Activated T-helper 1 cell treated with anti-CD3 and anti-CD28 coated beads, Interleukin-12 subunit alpha, Interleukin-12 subunit beta, Interleukin-2, Interleukin-4 antibody, amounts not matched to agents 30 ng/mL and 10 ng/mL and 1 ng/mL, durations not matched to agents 14 hours and 24 hours and 36 hours (primary cell): ENCODE data around the gene REG1A. TPM values are rescaled to one million over a fixed set of nuclear protein-coding genes. Genes with fewer than 3 reads are reported as not detected.

Source experiments
- DNase-seq: peaks from one replicate; pipeline ENCODE4 v3.0.0; 2021; ENCODE audit warnings: low spot score
- H3K27ac Mint-ChIP-seq: one replicate; pipeline ENCODE4 v1.8.0; 2021; ENCODE audit warnings: mild to moderate bottlenecking, mixed read lengths
- H3K27me3 Mint-ChIP-seq: one replicate; pipeline ENCODE4 v1.8.0; 2022; ENCODE audit warnings: mild to moderate bottlenecking, moderate library complexity, mixed read lengths; ENCODE audit not compliant: insufficient read depth
- H3K36me3 Mint-ChIP-seq: one replicate; pipeline ENCODE4 v1.8.0; 2021; ENCODE audit warnings: low read depth, mixed read lengths
- H3K4me1 Mint-ChIP-seq: one replicate; pipeline ENCODE4 v1.8.0; 2021; ENCODE audit warnings: low read depth, mixed read lengths
- H3K4me3 Mint-ChIP-seq: one replicate; pipeline ENCODE4 v1.8.0; 2021; ENCODE audit warnings: mild to moderate bottlenecking, moderate library complexity, mixed read lengths
- H3K9me3 Mint-ChIP-seq: one replicate; pipeline ENCODE4 v1.8.0; 2021; ENCODE audit warnings: mixed read lengths
- intact Hi-C: fragments of 100-400 bp; cut with micrococcal nuclease; formaldehyde crosslinking; loops from one replicate; pipeline ENCODE4 v1.15.1; 2024
- total RNA-seq: library from RNA; stranded (reverse); gene quantifications from 2 replicates; pipeline ENCODE4 v1.2.3, GENCODE V29; 2022

The REG1A gene
- total RNA-seq, 1 donor from 2014 or later = not detected

DNA sequence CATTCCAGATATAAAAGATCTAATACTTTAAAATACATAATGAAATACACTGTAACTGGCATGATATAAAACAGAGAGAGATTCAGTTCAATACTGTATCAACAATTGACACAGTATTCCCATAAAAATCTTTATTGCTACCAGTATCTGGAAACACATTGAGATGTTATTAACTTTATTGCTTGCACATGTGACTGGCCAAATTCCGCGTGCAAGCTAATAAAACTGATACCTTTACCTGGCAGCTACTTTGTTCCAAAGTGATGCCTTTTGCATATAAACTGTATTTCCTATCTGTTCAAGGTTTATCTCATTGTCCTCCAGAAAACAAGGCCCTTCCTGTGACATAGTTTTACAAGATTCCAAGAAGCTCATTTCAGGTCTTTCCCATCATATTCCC is 17.1 kb upstream of the REG1A start:
- intact Hi-C loops = no loop called here
- no peak for DNase-seq
- Mint-ChIP-seq H3K27ac (no peak overlapping the region), H3K36me3 (no peaks in the 10 kb centered on the region), H3K27me3 (no peaks in the 10 kb centered on the region), H3K9me3 (peaks cover 8% of the 10 kb centered on the region), H3K4me3 (no peak overlapping the region), H3K4me1 (no peaks in the 10 kb centered on the region)

DNA sequence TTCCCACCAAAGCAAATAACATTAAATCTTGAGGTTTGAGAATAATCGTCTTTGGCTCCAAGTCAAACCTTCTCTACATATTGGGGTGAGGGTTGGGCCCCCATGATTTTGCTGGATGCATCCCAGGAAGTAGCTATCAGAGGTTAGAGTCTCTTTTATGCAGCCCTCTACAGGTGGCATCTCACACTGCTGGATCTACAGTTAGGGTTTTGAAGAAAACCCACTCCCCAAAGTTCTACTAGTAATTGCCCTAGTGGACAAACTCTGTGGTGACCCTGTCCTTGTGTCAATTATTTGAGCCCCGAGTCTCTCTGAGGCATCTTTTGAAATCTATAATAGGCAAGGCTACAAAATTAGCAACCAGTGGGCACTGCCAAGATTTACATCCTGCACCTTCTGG is 15.0 kb upstream of the REG1A start:
- H3K9me3 Mint-ChIP-seq = peaks cover 7% of the 10 kb centered on the region
- H3K27ac Mint-ChIP-seq = no peak overlapping the region
- intact Hi-C loops = no loop called here
- no peaks in the 10 kb centered on the region for H3K4me1 Mint-ChIP-seq
- no peaks in the 10 kb centered on the region for H3K27me3 Mint-ChIP-seq
- H3K36me3 Mint-ChIP-seq = no peaks in the 10 kb centered on the region
- DNase-seq = no peak
- H3K4me3 Mint-ChIP-seq = no peak overlapping the region

DNA sequence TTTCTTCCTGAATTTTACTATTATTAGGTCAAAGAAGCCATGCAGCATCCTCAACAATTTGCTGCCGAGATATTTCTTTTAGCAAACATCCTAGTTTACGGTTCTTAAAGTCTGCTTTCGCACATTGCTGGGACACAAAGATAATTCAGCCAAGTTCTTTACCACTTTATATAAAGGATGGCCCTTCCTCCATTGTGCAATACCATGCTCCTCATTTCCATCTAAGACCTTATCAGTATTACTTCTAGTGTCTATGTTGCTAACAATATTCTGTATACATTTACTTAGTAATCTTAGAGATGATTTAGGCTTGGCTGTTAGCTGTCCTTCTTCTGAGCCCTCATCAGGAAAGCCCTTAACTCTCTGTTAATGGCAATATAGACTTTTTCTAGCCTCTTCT is 8.0 kb upstream of the REG1A start:
- intact Hi-C loops = no loop called here
- Mint-ChIP-seq H3K4me1 (no peaks in the 10 kb centered on the region), H3K9me3 (no peaks in the 10 kb centered on the region), H3K27ac (no peak overlapping the region), H3K4me3 (no peak overlapping the region), H3K27me3 (no peaks in the 10 kb centered on the region), H3K36me3 (no peaks in the 10 kb centered on the region)
- no peak for DNase-seq

- Mint-ChIP-seq H3K9me3 (no peaks in the 10 kb centered on the region), H3K27me3 (no peaks in the 10 kb centered on the region), H3K27ac (no peak overlapping the region), H3K36me3 (no peaks in the 10 kb centered on the region), H3K4me3 (no peak overlapping the region), H3K4me1 (no peaks in the 10 kb centered on the region)
- no peak for DNase-seq
- intact Hi-C loops = no loop called here
Measured at GRCh38 chr2:79114797-79115494, 5.3 kb upstream of the REG1A start.

DNA sequence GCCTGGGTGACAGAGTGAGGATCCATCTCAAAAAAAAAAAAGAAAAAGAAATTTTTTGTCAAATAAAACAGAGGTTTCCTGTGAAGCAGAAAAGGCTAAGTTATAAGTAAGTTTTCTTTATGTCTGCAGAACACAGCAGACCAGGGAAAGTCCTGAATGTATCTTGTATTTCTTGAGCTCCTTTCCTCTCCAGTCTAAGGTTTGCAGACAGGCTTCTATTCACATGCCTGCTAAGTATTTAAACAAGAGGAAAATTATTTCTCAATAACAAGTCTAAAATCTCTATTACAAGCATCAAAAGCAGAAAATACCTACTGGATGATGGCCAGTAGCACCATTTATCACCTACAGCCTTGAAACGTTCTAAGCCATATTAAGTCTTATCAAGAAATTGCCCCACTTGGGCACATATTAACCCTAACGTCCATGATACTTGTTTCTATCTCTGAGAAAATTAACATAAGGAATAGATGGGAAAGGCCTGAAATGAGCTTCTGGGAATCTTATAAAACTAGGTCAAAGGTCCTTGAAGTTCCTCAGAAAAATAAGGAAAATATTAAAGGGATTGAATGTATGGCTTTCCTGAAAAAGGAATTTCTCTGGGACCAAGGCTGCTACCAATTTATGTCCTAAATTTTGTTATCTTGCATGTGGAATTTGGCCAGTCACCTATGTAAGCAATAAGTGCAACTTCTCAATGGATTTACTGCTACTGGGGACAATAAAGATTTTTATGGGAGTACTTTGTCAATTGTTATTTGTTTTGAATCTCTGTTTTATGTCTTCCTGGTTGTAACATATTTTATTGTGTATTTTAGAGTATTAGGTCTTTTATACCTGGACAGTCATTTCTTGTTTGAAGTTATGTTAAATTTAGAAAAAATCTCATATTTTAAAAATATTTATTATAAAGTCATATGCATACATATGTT is 3.0 kb upstream of the REG1A start:
- Mint-ChIP-seq H3K36me3 (no peaks in the 10 kb centered on the region), H3K4me3 (no peak overlapping the region), H3K9me3 (no peaks in the 10 kb centered on the region), H3K4me1 (no peaks in the 10 kb centered on the region), H3K27me3 (no peaks in the 10 kb centered on the region), H3K27ac (no peak overlapping the region)
- no peak for DNase-seq
- intact Hi-C loops = no loop called here

DNA sequence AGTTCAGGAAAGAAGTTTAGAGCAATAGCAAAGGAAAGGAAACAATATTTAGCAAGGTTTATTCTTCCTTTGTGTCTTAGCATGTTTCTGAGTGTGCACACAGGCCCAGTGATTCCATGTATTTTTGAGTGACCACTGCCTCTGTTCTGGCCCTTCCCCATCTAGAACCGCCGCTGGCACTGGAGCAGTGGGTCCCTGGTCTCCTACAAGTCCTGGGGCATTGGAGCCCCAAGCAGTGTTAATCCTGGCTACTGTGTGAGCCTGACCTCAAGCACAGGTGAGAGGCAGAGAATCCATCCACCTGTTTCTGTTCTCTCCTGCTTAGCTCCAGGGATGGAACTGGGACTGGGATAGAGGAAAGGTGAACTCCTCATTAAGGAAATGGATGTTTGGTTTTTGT is 2.4 kb downstream of the REG1A start:
- Mint-ChIP-seq H3K27me3 (no peaks in the 10 kb centered on the region), H3K36me3 (no peaks in the 10 kb centered on the region), H3K27ac (no peak overlapping the region), H3K9me3 (no peaks in the 10 kb centered on the region), H3K4me3 (no peak overlapping the region), H3K4me1 (no peaks in the 10 kb centered on the region)
- intact Hi-C loops = no loop called here
- DNase-seq = no peak

GRCh38 chr2:79124907-79125720 is 4.8 kb downstream of the REG1A start:
- intact Hi-C loops = no loop called here
- Mint-ChIP-seq H3K4me1 (no peaks in the 10 kb centered on the region), H3K9me3 (no peaks in the 10 kb centered on the region)

DNA sequence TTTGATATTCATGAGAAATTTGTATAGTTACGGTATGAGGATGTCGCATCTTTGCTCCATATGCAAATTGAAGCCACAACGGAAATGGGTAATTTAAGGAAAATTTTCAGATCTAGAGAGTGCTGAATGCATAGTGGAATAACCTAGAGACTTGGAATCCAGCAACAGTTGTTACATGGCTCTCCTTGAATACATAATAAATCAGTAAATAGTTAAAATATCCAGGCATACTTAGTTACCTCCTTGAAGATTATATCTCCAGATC is 5.4 kb downstream of the REG1A start:
- no peaks in the 10 kb centered on the region for H3K4me1 Mint-ChIP-seq
- no peak overlapping the region for H3K4me3 Mint-ChIP-seq
- DNase-seq = no peak
- H3K27ac Mint-ChIP-seq = no peak overlapping the region
- H3K9me3 Mint-ChIP-seq = no peaks in the 10 kb centered on the region
- no peaks in the 10 kb centered on the region for H3K27me3 Mint-ChIP-seq
- intact Hi-C loops = no loop called here
- H3K36me3 Mint-ChIP-seq = no peaks in the 10 kb centered on the region

More at GRCh38 chr2:79124907-79125720, 4.8 kb downstream of the REG1A start:
- Mint-ChIP-seq H3K27me3 (no peaks in the 10 kb centered on the region), H3K4me3 (no peak overlapping the region), H3K36me3 (no peaks in the 10 kb centered on the region), H3K27ac (no peak overlapping the region)
- DNase-seq = no peak

DNA sequence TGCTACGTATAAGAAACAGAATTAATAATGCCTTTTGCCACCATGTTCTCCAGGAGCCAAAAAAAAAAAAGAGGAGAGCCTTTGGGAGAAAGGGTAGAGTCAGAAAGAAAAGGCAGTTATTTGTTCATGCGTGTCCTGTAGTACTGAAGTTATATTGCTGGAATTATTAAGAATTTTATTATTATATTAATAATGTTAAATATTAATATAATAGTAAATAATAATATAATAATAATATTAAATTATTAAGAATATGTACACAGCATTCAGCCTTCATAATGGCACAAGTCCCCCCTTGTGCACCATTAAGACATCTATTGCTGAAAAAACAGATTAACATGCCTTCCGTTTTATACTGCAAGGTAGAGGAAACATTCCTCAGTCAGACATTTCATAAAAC is 8.1 kb downstream of the REG1A start:
- Mint-ChIP-seq H3K9me3 (no peaks in the 10 kb centered on the region), H3K4me3 (no peak overlapping the region), H3K36me3 (no peaks in the 10 kb centered on the region), H3K4me1 (no peaks in the 10 kb centered on the region), H3K27ac (no peak overlapping the region), H3K27me3 (no peaks in the 10 kb centered on the region)
- no peak for DNase-seq
- intact Hi-C loops = no loop called here

GRCh38 chr2:79129260-79129659 is 9.0 kb downstream of the REG1A start:
- Mint-ChIP-seq H3K4me3 (no peak overlapping the region), H3K36me3 (no peaks in the 10 kb centered on the region), H3K27me3 (no peaks in the 10 kb centered on the region), H3K9me3 (peaks cover 2% of the 10 kb centered on the region), H3K4me1 (no peaks in the 10 kb centered on the region), H3K27ac (no peak overlapping the region)
- no peak for DNase-seq
- intact Hi-C loops = no loop called here

- H3K4me1 Mint-ChIP-seq = no peaks in the 10 kb centered on the region
- DNase-seq = no peak
- no peak overlapping the region for H3K4me3 Mint-ChIP-seq
- H3K27ac Mint-ChIP-seq = no peak overlapping the region
- peaks cover 4% of the 10 kb centered on the region for H3K9me3 Mint-ChIP-seq
- no peaks in the 10 kb centered on the region for H3K27me3 Mint-ChIP-seq
- no peaks in the 10 kb centered on the region for H3K36me3 Mint-ChIP-seq
- intact Hi-C loops = no loop called here
Measured at GRCh38 chr2:79129804-79130203, 9.5 kb downstream of the REG1A start.

GRCh38 chr2:79131687-79132086 is 11.4 kb downstream of the REG1A start:
- intact Hi-C loops = no loop called here
- H3K27ac Mint-ChIP-seq = no peak overlapping the region
- no peaks in the 10 kb centered on the region for H3K4me1 Mint-ChIP-seq
- no peak for DNase-seq
- H3K27me3 Mint-ChIP-seq = no peaks in the 10 kb centered on the region
- H3K36me3 Mint-ChIP-seq = no peaks in the 10 kb centered on the region
- peaks cover 4% of the 10 kb centered on the region for H3K9me3 Mint-ChIP-seq
- no peak overlapping the region for H3K4me3 Mint-ChIP-seq

- no peak for DNase-seq
- no peaks in the 10 kb centered on the region for H3K27me3 Mint-ChIP-seq
- intact Hi-C loops = no loop called here
- H3K4me1 Mint-ChIP-seq = no peaks in the 10 kb centered on the region
- H3K4me3 Mint-ChIP-seq = no peak overlapping the region
- H3K9me3 Mint-ChIP-seq = peaks cover 17% of the 10 kb centered on the region
- no peaks in the 10 kb centered on the region for H3K36me3 Mint-ChIP-seq
- H3K27ac Mint-ChIP-seq = no peak overlapping the region
Measured at GRCh38 chr2:79138385-79138784, 18.1 kb downstream of the REG1A start.
